ENCODE data around the gene GRK7.
"Not testable (repeated sequence)": the region's sequence is repeated elsewhere in the genome, so short reads cannot be mapped to it uniquely, and the experiment has no call there.

GRK7 gene

DNA sequence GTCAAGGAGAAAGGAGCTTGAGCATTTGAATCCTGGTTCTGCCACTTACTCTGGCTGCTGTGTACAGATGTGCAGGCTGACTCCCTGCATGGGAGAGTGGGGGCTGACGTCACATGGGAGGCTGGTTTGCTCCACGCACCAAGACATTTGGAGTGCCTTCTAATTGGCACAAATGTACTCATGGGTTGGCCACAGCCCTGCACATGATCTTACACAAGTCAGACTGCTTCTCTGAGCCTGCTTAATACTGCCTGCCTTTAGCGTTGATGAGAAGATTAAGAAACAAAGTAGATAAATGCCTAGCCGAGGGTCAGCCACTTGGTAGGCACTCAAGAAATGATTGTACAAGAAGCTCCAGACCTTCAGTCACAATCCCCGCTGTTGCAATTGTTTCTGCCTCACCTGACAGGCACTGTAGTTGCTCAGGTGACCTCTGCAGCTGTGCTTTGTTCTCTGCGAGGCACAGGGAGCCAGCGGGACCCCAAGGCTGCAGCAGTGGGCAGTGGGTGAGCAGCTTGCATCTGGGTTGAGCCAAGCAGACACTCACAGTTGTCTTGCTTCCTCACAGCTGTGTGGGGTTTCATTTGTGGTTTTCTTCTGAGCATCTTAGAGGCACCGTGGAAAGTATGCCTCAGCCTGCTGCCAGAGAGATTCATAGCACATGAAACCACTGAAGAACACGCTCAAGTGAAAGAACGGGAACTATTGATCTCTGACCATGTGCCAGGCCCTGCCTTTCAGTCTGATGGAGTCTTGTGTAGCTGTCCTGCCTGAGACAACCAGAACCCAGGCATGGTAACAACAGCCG, 33.1 kb downstream of the GRK7 start:
- DNase-seq = no peak

GRCh38 chr3:141796889-141797781, 33.9 kb downstream of the GRK7 start:
- no peak for DNase-seq

DNA sequence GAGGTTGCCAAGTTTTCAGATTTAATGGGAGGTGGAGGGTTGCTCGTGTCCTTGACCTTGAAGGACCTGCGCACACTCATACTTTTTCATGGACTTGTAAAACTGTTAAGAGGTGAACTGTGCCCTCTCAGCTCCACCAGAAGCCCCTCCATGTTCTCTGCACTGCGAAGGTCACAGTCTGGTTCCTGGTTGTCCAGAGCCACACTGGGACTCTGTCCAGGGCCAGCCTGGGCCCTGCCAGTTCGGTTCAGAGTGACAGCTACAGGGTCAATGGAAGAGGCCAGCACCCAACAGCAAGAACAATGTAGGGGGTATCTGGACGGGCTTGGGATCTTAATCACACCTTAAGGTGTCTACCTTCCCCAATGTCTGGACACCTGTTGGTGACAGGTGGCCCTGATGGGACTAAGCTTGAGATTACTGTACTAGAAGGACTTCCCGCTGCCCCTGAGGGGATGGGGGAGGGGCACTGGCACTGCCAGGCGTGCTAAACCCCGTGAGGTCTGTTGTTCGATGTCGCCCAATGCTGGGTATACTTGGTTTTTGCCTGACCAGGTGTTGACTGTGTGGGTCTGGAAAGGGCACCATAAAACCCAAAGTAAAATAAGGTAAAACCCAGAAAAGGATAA, 34.7 kb downstream of the GRK7 start:
- no peak for DNase-seq

DNA sequence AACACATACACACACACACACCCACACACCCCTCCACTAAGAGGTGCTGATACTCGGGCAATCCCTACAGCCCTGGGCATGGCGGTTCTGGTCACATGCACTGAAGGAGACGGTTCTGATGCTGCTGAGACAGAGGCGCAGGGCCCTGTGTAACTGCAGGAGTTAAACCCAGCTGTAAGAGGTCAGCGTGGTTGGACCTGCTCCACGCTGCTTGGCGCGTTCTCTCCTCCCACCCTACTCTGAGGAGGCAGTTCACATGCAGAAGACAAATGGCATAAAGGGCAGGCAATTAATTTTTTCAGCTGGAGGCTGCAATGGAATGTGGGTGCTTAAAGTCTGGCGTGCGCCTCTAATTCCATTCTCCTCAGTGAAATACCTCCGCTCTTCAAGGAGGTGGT, 35.2 kb downstream of the GRK7 start:
- no peak for DNase-seq

DNA sequence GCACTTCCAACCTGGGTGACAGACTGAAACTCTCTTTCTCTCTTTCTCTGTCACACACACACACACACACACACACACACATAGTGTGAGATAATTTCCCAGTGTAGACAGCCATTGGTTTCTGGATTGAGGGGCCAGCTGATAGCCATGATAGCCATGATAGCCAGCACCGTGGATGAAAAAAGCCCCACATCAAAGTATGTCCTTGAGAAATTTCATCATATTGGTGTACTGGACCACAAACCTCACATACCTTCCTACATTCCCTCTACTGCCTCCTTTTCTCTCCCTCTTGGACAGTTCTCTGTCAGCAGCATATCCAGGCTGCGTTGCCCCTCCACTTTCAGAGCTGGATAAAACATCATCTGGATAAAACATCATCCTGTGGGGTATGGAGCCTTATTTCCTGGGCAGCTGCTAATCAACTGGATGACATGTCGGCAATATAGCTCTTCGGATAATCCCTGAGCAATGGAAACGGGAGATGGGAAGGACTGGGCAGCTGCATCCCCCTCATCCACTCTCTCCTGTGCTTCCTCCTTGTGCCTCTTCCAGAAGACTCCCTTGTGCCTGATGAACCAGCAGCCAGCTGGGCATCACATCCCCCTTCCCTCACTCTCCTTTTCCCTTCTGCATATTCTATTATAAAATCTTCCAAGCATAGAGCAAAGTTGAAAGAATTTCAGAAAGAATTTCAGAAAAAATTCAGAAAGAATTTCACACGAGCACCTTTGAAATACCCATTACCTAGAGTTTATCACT, 39.3 kb downstream of the GRK7 start:
- no peak for DNase-seq

GRCh38 chr3:141803538-141803937, 40.3 kb downstream of the GRK7 start:
- not testable (repeated sequence) for DNase-seq

DNA sequence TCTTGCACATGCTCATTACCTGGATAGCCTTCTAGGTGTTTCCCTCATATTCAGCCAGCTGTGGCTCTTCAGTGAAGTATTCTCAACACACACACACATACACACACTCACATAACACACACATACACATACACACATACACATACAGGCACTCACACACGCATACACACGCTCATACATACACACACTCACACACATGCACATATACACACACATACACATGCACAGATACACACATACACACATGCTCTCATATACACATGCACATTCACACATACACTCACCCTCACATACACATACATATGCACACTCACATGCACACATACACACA, 41.2 kb downstream of the GRK7 start:
- no peak for DNase-seq

GRCh38 chr3:141804778-141805639, 41.8 kb downstream of the GRK7 start:
- no peak for DNase-seq

GRCh38 chr3:141807277-141808033, 44.2 kb downstream of the GRK7 start:
- DNase-seq = no peak

DNA sequence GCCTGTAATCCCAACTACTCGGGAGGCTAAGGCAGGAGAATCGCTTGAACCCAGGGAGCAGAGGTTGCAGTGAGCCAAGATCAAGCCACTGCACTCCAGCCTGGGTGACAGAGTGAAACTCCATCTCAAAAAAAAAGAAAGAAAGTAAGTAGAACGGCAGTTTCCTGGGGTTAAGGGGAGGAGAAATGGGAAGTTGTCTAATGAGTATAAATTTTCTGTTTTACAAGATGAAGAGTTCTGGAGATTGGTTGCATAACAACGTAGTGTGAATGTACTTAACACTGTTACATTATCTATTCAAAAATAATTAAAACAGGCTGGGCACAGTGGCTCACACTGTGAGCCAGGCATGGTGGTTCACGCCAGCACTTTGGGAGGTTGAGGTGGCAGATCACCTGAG, 45.4 kb downstream of the GRK7 start:
- no peak for DNase-seq

GRCh38 chr3:141810161-141810560, 47.0 kb downstream of the GRK7 start:
- no peak for DNase-seq

- no peak for DNase-seq
Measured at GRCh38 chr3:141811348-141811747, 48.1 kb downstream of the GRK7 start.

DNA sequence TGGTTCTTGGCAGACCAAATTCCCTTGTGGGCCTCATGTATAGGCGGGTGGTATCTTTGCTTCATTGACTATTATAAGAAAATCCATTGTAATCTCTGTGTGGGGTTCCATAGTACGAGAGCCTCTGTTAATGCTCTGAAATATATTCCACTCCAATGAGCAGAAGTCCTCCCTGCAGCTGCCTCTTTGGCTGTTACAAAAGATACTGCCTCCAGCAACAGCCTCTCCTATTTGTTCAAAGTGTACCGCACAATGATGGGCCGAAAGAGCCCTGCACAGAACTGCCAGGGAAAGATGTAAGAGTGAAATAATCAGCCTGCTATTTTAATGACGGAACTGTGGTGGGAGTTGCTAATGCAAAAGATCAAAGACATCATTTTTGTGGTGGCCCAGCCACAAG, 48.9 kb downstream of the GRK7 start:
- peak; percentile 47 for DNase-seq

DNA sequence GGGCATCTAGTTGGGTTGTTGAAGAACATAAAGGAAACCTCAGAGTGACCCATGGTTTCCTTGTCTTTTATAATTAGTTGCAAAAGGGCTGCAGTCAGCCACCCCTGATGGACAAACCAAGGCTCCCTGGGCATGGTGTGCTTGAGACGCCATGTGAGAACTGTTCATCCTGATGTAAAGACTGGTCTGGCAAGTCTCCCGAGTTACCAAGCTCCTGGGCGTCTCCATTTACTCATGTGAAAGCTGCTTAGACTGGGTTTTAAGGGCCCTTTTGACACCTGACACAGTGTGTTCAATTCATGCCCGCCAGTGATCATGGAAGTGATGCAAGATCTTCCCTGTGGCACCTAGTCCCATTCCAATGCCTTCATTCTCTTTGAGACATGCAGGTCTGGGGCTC, 49.4 kb downstream of the GRK7 start:
- no peak for DNase-seq
